GM18505 (cell line): ENCODE measurements around the gene ANO6.
A peak's percentile ranks its signal among the peaks of the same experiment; 100 is the strongest.

Experiments used
- ATAC-seq: cut with Tn5 transposase; IDR thresholded peaks from one replicate; pipeline ENCODE4 v1.9.1; 2021; ENCODE audit not compliant: unreplicated experiment
- POLR2A ChIP-seq: IDR thresholded peaks from 4 replicates; pipeline ENCODE4 v1.6.1; 2011; ENCODE audit warnings: borderline replicate concordance; ENCODE audit not compliant: insufficient read depth, insufficient read length; ENCODE audit errors: extremely low read depth

Gene ANO6

DNA sequence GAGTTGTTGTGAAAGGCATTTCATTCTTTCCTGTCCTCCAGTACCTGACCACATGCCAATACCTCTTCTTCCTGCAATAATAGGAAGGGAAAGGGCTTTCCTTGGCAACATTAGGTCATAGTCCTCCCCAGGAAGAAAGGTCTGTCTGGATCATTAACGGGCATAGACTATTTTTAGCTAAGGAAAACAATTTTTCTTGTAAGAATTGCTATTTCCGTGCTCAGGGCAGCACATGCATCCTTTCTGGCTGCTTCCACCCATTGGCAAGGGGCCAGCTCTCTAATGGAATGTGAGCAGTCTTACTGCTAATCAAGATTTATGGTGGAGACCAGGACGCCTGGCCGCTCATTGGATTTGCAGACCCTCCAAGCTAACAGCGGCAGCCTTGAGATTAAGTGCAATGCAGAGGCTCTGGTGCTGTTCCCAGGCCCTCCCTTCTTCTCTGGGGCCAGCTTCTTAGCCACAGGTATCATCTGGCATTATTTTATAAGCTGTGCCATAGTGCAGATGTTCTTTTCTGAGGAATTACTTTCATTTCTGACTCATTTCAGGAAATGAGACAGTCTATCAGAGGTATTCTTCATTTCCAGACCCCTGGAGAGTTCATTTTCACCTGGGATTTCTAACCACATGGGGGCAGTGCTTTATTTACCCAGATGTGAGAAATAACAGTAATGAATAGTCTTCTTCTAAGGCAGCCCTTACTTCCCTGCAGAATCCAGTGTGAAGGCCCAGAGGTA is 52.9 kb downstream of the ANO6 start:
- ATAC-seq: peak; percentile 76
- no peak for TF ChIP-seq POLR2A

DNA sequence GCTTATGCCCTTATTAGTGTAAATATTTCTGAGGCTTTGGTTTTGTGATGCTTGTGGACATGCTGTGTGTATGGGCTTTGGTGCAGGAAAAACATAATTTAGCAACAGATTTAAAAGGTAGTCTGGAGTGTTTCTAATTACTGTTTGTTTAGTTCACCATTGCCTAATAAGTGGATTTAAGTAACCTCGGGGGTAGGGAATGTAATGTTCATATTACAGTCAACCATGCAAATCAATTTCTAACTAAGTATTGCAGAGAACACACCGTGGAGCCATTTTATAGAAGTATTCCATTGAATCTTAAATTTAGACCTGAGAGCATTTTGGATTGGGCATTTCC is 53.5 kb downstream of the ANO6 start:
- no peak for TF ChIP-seq POLR2A
- ATAC-seq: no peak

GRCh38 chr12:45270951-45271350 is 55.1 kb downstream of the ANO6 start:
- TF ChIP-seq POLR2A: no peak
- ATAC-seq: no peak

GRCh38 chr12:45273717-45274271 is 57.9 kb downstream of the ANO6 start:
- no peak for TF ChIP-seq POLR2A
- no peak for ATAC-seq

DNA sequence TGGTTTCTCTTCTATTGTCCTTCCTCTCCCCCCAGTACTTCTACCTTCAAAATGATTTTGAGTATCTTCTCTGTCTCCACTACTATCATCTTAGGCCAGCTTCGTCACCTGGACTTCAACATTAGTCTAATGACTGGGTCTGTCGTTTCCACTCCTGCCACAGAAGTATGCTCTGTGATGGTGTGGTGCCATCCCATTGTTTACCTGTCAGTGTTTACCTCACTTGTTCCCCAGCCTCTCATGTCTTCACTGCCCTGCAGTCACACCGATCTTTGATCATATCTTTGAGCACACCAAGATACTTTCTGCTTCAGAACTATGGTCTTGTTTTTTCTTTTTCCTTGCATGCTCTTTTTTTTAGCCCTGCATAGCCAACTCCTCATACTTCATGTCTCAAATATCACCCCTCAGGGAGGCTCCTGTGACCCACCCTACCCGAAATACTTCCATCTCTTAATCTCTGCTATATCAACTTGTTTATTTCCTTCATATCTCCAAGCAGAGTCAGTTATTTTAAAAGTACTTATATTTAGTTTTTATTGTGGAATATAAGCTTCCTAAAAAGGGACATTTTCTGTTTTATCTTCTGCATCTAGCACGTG is 60.4 kb downstream of the ANO6 start:
- TF ChIP-seq POLR2A: no peak
- ATAC-seq: no peak

DNA sequence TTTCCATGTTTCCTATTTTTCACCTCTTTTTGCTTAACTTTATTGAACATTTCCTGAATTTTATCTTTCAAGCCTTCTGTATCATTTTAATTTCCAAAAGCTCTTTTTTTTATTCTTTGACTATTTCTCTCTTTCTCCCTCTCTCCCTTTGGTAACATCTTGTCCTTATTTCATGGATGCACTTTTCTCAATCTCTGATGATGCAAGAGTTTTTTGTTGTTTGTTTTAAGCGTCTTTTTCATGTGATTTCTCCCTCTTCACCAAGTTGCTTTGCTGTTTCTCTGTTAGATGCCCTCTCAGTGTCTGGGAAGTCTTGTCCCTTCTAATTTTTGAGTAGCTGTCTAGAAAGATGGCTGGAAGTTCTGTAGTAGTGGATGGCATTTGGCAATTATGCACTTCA is 62.6 kb downstream of the ANO6 start:
- TF ChIP-seq POLR2A: no peak
- no peak for ATAC-seq

DNA sequence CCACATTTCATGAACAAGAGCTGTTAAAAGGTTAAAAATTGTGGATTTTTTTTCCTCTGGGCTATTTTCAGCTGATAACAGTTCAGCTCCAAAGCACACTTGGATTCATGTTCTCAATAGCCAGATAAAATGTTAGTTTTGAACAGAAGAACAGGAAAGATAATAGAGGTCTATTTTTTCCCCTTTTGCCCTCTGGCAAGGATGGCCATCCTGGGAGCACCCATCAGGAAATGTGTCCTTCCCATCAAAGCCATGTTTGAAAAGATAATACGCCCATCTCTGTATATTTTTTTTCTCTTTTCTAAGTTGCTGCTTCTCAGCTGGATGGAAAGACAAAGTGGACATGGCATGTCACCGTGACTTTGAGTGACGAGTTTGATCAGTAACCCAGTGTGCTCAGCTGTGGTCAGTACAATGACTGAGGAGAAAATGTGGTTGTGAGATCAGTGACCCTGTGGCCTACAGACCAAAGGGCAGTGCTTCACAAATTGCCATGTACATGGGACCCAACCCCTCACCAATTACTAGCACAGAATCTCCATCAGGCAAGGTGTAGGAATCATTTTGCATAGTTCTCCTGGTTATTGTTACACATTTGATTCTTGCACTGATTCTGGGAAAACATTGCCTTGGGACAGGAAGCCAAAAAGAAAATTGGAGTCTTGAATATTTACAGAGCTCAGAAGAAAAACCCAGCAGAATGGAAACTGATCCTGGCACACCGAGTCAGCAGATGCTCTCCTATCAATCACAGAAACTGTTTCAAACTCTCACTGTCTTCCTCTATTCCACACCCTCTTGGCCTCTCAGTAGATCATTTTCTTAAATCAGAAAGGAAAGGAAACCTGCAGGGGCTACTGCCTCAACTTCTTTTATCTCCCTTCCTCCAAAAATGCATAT is 64.3 kb downstream of the ANO6 start:
- TF ChIP-seq POLR2A: no peak
- ATAC-seq: no peak

DNA sequence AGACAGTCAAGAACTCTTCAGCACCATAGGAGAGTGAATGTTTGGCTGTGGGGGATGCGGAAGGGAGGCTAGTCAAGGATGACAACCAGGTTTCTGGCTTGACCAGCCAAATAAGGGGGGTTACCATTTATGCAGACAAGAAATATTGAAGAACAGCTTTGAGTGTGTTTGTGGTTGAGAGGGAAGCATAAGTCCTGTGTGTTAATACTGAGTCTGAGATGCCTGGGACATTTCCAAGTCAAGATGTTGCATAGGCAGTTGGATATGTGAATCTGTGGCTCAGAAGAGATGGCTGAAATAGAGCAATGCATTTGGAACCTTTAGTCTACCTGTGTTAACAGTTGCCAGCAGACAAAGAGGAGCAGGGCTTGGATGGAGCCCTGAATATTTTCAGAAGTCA is 66.1 kb downstream of the ANO6 start:
- TF ChIP-seq POLR2A: no peak

GRCh38 chr12:45282411-45282810 is 66.5 kb downstream of the ANO6 start:
- no peak for TF ChIP-seq POLR2A
- no peak for ATAC-seq

More for the DNA sequence above, 66.1 kb downstream of the ANO6 start:
- no peak for ATAC-seq

DNA sequence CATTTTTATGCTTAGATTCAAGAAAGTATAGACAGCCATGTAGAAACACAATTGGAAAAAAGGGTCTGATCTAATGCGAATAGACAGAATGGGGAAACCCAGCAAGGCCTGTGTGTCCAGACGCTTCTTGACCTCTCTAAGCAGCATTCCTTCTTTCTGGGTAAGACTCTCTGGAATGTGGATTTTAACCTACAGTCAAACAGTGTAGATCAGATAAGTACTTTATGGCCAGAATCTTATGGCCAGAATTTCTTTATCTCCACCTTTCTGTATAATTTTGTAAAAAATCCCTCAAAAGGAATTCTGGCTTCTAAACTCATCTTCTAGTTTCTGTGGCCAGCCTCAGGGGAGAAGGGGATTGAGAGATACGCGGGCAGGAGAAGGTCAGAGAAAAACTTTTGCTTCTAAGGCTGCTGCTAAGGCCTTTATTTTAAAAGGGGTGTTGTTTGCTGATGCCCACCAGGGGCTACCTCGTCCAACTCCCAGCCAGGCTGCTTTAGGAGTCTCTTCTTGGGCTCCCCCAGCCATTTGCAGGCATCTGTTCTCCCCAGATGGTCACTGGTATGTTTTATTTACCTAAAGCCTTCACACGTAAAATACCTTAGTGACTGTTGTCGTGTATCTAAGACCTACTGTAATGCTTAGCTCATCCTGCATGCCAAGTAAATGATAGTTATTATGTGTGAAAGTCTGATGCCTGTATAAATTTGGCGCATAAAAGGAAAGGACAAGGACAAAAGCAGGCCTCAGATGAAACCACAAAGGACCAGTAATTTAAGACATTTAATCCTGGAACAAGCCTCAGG is 68.4 kb downstream of the ANO6 start:
- ATAC-seq: no peak
- TF ChIP-seq POLR2A: no peak

GRCh38 chr12:45285717-45286116 is 69.8 kb downstream of the ANO6 start:
- TF ChIP-seq POLR2A: no peak
- ATAC-seq: no peak

- TF ChIP-seq POLR2A: no peak
- no peak for ATAC-seq
Measured at GRCh38 chr12:45286621-45287020, 70.7 kb downstream of the ANO6 start.
